NOMO-1 (cell line): ENCODE measurements around the gene C5orf15.
"Not testable (repeated sequence)": the region's sequence is repeated elsewhere in the genome, so short reads cannot be mapped to it uniquely, and the experiment has no call there.

ENCODE experiments used
- DNase-seq, 2 experiments: peaks; one replicate each; lab custom pipeline; 2025; ENCODE audit not compliant: unreplicated experiment in 2 of 2; lab: John Stamatoyannopoulos, UW

Gene C5orf15

DNA sequence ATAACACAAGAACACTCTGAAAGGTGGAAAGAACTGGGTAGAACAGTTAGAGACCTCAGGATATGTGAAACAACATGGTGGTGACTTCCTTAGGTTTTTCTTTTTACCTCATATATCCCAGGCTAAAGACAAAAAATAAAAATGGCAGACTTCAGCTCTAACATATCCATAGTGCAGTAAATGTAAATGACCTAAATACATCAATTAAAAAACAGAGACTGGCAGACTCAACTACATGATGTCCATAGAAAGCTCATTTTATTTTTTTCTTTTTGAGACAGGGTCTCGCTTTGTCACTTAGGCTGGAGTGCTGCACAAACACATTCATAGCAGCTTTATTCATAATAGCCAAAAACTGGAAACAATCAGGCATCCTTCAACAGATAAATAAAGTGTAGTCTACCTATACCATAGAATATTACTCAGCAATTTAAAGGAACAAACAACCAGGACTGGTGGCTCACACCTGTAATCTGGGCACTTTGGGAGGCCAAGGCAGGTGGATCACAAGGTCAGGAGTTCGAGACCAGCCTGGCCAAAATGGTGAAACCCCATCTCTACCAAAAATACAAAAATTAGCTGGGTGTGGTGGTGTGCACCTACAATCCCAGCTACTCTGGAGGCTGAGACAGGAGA lies 4.8 kb downstream of the C5orf15 start:
- no peak for DNase-seq

GRCh38 chr5:133962801-133963476 lies 5.5 kb downstream of the C5orf15 start:
- DNase-seq, result no peak

DNA sequence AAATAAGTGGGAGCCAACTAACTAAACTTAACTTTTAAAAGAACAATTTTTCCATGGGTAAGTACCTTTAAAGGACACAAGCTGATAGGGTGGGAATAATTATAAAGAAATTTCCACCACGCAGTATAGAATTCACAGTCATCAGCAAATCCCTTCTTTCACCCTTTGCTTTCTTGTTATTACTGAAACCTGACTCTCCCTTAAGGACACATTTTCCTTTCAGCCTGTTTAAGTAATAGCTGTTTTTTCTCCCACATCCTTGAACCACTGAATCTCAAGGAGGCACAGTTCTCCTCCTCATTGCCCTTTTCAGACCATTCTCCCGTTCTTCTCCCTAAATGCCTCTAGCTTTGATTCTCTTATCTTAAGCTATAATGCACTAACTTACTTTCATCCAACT lies 6.3 kb downstream of the C5orf15 start:
- no peak for DNase-seq

- DNase-seq, result no peak
Measured at GRCh38 chr5:133959643-133960042, 8.8 kb downstream of the C5orf15 start.

- no peak for DNase-seq
Measured at GRCh38 chr5:133957591-133957990, 10.8 kb downstream of the C5orf15 start.

- DNase-seq, result no peak
Measured at GRCh38 chr5:133957080-133957479, 11.3 kb downstream of the C5orf15 start.

DNA sequence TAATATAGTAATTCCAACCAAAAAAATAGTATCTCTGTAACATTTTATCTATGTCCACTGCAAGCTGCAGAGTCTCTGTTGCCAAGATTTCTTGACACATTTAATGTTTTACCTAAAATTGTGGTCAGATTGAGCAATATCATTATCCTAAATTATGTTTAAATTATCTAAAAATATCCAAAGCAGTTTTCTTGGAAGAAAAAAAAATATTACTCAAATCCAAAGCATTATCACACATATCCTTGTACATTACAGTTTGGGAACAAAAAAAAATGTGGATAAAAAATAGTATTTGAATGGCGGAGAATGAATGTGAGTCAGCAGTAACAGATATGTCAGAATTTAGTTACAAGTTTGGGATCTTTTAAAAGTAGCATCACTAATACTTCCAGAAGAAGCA lies 12.2 kb downstream of the C5orf15 start:
- DNase-seq, result not testable (repeated sequence)

GRCh38 chr5:133953568-133954145 lies 14.8 kb downstream of the C5orf15 start:
- no peak for DNase-seq

- peak; percentile 56 to 66 for DNase-seq
Measured at GRCh38 chr5:133952729-133953567, 15.5 kb downstream of the C5orf15 start.

DNA sequence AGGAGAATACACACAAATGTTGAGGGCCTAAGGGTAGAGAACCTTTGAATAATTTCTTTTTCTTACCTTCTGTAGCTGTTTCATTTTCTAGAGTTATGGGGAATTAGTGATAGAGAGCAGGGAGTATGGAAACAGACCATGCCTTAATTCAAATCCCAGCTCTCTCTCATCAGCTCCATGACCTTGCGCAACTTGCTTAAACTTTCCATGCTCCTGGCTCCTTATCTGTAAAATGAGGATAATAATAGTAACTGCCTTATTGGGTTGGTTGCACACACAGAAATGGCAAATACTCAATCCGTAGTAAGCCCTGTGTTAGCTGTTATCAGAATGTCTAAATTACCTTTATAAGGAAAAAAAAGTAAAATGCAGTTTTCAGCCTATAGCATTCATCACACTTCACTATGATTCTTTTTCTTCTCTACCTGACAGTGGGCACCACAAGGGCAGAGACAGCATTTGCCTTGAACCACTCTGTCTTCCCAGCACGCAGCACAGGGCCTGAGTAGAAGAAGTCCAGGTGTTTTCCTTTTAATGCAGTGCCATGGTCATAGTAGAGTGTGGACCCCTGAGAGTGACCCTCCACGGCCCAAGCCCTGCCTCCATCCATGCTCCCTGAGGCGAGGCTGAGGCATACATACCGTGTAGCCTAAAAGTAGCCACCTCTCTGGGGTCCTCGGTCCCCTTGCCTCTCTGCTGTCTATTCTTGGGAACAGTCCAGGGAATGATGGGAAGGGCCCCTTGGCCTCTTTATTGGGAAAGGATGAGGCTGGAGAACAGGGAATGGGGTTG lies 17.4 kb downstream of the C5orf15 start:
- no peak for DNase-seq

DNA sequence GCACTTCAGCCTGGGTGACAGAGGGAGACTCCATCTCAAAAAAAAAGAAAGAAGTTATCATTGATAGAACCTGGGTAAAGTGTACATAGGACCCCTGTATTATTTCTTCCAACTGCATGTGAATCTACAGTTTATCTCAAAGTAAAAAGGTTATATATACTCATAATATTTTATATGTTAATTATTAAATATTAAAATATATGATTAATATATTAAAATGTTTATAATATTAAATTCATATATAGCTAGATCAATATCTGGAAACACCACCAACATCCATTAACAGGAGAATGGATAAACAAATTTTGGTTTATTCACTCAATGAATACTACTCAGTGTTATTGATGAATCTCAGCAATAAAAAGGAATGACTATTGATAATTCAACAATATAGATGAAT lies 19.7 kb downstream of the C5orf15 start:
- no peak for DNase-seq

- no peak for DNase-seq
Measured at GRCh38 chr5:133947431-133947841, 21.0 kb downstream of the C5orf15 start.

DNA sequence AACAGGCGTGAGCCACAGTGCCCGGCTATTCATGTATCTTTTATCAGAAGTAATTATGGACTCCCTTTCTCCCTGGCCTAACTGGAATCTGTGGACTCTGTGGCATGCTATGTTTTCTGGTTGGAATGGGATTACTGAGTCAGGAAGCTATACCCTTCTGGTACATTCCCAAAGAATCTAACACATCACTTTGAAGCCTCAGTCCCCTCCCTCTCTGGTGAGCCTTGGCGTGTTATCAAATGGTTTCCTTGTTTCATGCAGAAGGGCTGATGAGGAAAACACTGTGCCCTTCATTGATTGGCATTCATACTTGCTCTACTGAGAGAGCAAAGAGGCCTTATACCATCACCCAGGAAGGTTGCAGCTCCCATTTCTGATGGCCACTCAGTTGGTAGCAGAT lies 22.9 kb downstream of the C5orf15 start:
- no peak for DNase-seq

- peak in 1 of 2 experiments; percentile 11 for DNase-seq
Measured at GRCh38 chr5:133944263-133945185, 23.9 kb downstream of the C5orf15 start.

GRCh38 chr5:133943475-133943817 lies 25.0 kb downstream of the C5orf15 start:
- DNase-seq, result no peak

- no peak for DNase-seq
Measured at GRCh38 chr5:133942614-133943474, 25.6 kb downstream of the C5orf15 start.

GRCh38 chr5:133941456-133942196 lies 26.8 kb downstream of the C5orf15 start:
- no peak for DNase-seq

- DNase-seq, result no peak
Measured at GRCh38 chr5:133939668-133940067, 28.8 kb downstream of the C5orf15 start.
